Activated T-cell treated with anti-CD3 and anti-CD28 coated beads for 24 hours (primary cell): ENCODE results near the gene CLTA.
"Not testable (repeated sequence)": the region's sequence is repeated elsewhere in the genome, so short reads cannot be mapped to it uniquely, and the experiment has no call there.

Experiments
- DNase-seq: peaks from one replicate; pipeline ENCODE4 v3.0.0-alpha.2; 2020; ENCODE audit warnings: low read depth

Gene CLTA

DNA sequence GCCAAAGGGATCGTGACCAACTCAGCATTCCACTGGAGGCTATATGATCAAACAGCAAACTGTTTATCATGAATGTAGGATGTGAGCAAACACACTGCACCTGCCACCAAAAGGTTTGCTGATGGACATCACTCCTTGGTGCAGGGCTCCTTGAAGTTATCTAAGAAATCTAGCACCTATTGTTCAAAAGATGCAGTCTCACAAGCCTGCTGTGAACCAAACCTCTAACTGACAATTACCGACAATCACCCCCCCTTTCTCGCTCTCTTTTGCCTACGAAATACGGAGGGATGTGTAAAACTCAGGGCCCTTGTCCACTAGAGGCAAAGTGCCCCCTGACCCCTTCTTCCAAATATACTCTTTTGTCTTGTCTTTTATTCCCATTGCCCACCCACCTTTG lies 2.5 kb upstream of the CLTA start:
- DNase-seq, result no peak

DNA sequence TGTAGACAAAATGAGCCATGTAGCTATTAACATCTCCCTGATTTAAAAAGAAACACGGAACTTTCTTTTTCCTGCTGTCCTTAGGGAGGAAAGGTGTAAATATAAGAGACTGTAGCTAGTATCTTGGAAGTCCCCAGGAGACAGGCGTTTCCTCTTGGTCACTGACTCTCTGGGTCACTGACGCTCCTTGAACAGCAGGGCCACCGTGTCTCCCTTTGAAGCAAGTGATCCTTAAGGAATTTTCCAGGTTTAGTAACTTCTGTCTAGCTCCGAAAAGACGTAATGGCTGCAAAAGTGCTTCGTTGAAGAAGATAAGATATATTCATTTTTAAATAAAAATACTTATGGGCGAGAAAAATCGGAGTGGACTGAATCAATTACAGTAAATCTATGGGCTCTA lies 745 bp upstream of the CLTA start:
- no peak for DNase-seq

DNA sequence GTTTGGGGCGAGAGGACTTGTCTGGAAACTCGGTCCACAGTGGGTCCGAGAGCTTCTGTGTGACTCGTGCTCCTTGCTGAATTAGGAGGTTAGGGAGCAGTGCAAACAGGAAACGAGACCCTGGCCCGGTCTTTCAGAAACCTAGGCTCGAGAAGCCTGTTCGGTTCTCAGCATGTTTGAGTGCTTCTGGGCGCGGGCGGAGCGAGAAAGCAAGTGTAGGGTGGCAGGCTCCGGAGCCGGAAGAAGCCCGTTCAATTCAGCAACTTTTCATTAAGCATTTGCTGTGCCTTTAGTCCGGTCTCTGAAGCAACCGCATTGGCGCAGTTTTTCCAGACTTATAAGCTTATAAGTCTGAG lies 547 bp downstream of the CLTA start:
- DNase-seq, result peak; percentile 11

DNA sequence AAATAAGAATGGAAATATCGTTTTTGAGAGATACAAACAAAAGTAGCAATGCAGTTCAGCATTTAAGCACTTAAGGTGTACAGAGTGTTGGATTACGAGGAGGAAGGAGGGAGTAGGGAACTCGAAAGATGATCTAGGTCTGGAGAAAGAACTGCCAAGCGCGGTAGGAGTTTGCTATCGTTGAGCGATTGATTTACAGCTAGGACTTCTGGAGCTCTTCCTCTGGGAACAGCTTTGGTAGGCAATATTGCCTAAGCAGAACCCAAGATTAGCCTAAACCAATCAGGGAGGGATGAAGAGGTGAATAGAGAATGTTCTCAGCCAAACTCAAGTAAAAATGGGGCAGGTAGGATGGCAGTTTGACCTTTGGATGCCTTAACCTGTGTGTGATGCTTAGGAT lies 965 bp downstream of the CLTA start:
- DNase-seq, result no peak

DNA sequence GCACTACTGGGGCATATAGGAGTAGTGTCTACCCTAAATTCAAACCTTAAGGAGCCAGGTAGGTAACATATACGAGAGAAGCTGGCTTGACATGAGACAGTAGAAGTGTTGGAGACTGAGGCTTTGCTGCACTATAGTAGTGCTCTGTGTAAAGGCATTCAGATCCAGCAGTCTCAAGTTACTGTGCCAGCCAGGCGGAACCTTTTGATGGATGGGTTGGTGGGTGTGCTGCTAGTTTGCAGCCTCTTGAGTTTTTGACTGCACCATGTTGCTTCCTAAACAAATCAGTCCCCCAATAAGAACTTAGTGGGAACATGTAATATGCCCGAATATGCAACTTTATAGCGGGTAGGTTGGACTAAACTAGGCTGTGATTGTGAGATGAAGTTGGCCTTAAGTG lies 1.5 kb downstream of the CLTA start:
- no peak for DNase-seq

DNA sequence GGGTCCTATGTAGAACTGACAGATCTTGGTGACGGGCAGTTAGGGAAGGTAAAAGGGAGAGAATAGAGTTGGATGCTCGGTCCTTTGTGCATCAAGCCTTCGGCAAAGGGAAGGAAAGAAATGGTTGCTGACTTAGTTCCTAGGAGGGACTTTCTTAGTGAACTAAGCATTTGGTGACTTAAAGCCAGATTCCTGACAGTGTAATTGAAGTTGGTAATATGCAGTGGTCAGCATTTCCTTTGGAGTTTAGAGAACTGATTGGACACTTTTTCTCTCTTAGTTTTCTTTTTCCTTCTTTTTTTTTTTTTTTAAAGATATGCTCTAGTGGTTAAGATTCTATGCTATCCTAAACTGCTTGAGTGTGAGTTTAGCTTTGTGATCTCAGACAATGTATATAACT lies 2.3 kb downstream of the CLTA start:
- DNase-seq, result no peak

DNA sequence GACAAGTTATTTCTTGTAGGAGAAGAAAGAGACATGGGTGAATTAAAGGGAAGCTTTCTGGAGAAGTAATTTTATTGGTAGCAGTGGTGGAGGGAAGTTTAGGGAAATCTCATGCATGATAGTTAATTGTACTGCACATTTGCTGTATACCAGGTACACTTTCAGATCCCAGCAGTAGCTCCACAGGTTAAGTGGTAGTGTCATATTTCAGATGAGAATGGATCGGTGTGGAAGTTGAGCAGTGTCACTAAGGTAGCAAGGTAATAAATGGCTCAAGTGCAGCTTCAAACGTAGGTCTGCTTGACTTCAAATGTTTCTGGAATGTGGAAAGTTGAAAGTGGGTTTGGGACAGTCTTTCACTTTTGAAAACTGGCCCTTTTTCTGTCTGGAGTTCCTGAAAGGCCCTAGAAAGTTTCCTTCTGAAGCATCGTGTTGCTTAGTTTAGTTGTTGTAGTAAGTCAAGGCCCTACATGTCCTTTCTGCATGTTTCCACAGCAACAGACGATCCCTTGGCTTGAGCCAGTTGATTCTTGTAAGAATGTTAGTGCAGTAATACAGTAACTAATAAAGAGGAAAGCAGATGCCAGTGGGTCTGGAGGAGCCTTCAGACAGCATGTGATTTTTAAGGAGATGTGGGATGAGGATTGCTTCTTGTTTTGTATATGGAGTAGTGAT lies 3.7 kb downstream of the CLTA start:
- DNase-seq, result no peak

DNA sequence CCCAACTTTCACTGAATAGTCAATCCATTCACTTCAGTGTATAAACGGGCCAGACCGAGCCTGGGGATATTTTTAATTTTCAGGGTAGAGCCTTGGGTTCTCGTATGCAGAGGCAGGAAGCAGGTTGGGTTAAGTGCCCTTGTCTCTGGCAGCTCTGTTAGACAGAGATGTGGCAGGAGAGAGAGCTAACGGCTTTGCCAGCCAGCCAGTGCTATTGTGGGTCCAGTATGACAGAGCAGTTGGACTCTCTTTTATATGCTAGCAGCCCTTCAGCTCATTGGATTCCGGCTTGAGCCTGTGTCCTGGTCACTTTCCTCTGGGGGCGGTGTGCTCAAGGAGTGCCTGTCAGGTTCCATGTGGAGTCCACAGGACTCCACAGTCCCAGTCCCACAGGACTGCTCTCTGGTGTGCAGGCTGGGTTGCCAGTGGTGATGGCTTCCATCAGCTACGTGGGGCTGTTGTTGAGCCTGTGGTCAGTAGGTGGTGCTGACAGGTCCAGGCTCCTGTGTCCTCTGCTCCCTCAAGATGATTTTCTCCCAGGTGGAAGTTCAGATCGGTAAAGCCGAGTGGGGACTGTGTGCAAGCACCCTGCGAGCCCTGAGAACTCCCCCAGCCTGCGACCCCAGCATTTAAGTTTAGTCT lies 14.3 kb downstream of the CLTA start:
- DNase-seq, result no peak

DNA sequence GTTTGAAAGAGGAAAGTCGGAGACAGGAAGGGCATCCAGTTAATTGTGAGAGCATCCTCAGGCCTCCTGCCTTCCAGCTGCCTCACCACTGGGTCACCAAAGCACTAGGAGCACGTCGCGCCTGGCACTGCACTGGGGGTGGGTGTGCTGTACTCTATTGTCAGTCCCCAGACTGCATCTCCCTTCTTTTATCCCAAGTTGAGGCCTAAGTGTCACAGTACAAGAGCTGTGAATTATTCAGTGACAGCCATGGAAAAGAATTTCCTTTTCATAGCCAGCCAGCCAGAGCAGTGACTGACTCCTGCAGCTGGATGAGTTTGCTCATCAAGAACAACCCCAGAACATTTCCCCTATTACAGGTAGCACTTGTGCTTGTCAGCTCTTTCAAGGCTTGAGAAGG lies 16.3 kb downstream of the CLTA start:
- no peak for DNase-seq

DNA sequence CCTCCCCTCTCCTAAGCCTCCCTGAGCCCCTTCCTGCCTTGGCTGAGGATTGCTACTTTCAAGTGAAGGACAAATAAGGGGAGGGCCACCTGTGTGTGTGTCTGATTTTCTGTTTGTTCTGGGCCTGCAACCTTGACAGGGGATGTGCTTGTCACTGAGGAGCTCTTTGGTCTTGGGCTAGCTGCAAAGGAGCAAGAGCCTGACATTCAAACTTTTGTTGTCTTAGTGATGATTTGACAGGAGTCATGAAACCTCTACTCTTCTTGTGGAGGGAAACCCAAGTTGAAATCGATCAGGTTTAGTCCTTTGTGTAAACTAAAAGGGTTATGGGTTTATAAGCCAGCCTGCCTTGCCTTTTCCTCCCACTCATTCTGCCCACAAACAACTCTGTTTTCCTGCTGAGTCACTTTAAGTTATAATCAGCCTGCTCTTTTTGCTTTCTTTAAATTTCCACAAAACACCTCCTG lies 16.9 kb downstream of the CLTA start:
- no peak for DNase-seq

DNA sequence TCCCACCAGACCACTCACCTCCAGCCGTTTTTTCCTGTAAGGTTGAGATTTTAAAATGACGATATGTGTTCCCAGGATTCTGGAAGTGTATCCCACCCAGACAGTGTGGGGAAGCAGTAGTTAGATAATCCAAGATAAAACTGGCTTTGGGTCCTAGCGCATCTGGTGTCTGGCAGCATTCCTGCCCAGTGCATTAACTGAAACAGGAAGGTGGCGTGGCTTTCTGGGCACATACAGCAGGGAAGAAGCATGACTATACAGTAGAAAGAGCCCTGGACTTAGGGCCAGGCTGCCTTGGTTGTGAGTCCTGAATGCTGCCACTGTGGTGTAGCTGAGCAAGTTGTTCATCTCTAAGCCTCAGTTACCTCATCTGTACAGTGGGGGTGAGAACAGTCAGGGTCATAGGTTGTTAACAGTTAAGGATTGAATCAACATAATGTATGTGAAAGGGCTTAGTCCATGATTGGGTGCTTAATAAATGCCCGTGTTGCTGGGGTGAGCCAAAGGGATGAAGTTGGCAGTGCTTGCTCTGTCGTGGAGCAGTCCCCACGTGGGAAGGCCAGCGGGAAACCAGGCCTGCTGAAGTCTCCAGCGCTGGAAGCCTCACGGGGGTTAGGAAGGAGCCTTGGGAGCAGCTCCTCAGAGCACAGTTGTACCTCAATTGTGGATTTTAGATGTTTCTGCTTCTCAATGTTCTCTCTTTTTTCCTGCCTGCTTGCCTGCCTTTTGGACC lies 18.0 kb downstream of the CLTA start:
- no peak for DNase-seq

DNA sequence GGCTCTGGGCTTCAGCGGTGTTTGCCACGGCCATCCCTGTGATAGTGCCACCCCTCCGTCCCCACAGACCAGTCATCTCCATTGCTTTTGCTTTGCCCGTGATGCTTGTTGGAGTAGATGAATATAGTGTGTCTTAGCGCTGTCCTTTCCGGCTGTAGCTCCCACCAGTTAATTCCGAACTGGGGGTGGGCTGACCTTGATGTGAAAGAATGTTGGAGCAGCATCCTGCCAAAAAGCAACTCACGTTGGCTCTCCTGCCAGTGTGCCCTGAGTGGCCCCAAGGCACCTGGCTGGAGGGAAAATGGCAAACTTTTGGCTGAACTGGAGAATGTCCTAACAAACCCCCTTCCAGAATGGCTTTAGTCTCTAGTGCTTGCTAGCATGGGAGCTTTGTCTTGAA lies 20.0 kb downstream of the CLTA start:
- no peak for DNase-seq

DNA sequence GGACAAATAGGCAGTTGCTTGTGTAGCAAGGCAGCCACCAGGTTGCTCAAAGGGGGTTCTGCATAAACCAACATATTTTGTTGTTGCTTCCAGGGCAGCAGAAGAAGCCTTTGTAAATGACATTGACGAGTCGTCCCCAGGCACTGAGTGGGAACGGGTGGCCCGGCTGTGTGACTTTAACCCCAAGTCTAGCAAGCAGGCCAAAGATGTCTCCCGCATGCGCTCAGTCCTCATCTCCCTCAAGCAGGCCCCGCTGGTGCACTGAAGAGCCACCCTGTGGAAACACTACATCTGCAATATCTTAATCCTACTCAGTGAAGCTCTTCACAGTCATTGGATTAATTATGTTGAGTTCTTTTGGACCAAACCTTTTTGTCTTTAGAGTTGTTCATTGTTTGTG lies 20.8 kb downstream of the CLTA start:
- DNase-seq, result no peak

DNA sequence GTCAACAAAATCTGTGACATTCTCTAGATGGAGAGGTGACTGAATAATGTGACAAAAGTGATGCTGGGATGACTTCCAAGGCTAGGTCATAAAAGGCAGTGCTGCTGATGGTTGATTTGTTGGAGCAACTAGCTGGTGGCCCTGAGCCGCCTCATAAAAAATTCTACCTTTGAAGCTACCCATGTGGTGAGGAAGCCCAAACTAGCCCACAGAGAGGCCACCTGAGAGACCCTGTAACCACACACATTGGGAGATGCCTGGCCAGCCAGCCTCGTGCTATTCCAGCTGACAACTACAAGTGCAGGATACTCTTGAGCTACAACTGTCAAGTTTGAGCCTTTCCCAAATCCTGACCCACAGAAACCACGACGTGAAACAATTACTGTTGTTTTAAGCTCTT lies 22.7 kb downstream of the CLTA start:
- DNase-seq, result no peak

DNA sequence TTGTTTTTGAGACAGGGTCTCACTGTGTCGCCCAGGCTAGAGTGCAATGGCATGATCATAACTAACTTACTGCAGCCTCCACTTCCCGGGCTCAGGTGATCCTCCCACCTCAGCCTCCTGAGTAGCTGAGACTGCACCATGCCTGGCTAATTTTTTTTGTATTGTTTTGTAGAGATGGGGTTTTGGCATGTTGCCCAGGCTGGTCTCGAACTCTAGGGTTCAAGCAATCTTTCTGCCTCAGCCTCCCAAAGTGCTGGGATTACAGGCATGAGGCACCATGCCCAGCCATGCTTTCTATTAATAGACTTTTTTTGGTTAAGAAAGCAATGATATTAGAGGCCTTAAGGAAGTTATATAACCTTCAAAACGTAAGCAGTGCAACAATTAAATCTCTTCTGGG lies 23.3 kb downstream of the CLTA start:
- DNase-seq, result no peak

DNA sequence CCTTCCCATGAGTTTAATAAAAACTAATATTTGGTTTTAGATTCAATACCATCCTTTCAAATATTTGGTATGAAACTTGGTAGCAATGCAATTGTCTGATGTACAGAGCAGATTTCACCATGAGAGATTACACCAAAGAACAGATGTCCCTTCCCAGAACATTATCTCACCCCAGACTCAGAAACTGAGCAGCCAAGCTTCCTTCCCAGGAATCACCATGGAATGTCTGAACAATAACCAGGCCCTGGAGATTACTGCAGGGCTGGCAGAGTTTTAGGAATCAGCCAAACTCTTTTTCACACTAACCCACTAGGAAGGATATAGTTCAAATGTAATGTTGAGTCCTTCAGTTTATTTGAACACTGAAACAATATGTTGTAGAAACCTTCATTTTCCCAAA lies 23.9 kb downstream of the CLTA start:
- DNase-seq, result no peak

DNA sequence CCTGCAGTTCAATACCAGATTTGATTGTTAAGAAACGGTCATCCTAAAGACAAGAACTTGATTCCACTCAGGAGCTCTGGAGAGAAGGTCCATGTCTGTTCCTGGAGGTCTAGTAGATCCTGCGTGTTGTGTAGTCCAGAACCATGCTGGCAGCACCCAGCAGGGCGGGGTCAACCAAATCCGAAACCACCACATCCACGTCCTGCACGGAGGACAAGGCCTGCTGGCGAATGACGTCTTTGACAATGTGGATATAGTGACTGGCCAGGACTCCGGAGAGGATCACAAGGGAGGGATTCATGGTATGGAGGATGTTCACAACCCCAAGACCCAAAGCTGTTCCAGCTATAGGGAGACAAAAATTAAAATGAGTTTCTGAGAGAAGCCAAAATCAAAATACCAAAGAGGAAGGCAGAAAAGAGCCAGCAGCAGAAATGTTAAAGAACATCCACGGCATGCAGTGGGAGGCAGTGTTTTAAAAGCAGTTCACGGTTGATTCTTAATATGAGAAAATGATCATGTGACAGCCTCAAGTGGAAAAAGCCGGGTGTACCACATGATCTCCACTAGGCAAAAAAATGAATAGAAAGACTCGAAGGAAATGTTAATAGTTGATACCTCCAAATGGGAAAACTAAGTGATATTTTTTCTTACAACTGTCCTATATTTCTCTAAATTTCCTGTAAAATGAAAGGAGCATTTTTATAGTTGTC lies 26.7 kb downstream of the CLTA start:
- no peak for DNase-seq

DNA sequence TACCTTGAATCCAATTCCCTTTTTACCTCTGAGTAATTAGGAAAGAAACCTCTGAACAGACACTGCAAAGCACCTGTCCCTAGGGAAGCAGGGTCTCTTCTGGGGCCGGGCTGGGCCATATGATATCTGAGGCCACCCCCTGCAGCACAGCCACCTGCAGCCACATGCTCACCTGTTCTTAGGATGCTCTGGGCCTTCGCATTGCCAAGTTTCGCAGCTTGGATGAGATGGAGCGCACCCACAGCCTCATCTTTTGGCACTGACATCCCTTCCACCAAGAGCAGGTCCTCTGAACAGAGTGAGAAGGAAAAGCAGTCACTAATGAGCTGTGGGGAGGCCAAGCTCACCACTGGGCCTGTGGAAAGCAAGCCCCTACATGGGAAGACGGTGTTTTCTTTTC lies 27.3 kb downstream of the CLTA start:
- DNase-seq, result no peak

DNA sequence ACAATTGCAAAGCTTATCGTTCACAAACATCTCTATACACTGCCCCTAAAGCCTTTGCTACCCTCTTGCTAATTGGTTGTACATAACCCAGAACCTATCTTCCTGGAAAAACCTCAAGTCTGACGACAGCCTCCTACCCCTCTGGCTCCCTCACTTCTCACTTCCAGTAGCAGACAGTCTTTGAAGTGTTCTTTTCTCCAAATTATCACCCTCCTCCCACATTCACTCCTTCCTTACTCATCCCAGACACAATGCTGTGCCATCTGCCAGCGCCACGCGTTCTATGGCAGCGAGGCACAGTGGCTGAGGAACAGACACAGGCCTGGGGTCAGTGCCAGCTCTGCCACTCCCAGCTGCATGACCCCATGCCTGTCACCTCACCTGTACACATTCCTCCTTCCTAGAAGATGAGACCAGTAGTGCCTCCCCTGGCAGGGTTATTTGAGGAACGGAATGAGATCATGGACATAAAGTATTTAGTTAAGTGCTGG lies 27.7 kb downstream of the CLTA start:
- no peak for DNase-seq

DNA sequence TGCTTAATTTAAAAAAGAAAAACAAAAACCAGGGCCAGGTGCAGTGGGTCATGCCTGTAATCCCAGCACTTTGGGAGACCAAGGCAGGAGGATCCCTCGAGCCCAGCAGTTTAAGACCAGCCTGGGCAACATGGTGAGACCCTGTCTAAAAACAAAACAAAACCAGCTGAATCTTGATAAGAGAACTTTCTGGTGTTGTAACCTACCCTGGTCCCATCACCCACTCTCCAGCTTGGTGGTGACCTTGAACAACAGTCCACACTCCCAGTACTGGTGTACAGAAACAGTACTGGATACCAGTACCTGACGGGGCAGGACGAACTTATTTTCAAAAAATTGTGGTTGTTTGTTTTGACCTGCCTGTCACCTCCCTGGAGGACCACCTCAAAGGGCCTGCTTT lies 30.9 kb downstream of the CLTA start:
- no peak for DNase-seq

DNA sequence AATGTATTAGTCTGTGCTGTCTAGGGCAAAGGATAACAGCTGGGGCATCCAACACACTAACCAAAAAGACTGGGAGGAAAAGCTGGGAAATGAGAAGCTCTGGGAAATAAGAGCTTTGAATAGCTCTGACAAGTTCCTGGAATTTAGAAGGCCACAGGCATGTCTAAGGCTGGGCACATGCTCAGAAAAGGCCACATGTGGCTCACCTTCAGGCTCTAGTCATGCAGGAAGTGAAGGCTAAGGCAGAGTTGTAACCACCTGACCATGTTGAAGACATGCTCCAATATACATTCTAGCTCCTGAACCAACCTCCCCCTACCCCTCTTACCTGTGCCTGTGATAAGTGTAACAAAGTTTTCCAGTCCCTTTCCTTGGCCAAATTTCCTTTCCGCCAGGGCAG lies 31.7 kb downstream of the CLTA start:
- no peak for DNase-seq

DNA sequence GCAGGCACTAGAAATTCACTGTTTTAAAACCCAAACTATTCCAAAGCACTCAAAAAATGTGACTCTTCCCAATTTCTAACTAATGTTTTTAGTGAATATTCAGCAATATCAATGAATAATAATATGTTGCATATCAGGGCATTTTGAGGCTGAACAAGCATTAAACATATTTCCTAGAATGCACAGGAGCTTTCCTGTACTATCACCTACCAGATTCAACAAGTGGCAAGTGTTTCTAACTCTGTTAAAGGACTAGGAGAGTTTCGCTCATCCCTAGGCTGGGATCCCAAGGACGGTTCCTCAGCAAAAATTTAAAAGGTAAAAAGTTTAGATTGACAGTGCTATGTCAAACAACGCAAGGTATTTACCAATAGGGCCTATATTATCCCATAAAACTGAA lies 46.5 kb downstream of the CLTA start:
- no peak for DNase-seq

DNA sequence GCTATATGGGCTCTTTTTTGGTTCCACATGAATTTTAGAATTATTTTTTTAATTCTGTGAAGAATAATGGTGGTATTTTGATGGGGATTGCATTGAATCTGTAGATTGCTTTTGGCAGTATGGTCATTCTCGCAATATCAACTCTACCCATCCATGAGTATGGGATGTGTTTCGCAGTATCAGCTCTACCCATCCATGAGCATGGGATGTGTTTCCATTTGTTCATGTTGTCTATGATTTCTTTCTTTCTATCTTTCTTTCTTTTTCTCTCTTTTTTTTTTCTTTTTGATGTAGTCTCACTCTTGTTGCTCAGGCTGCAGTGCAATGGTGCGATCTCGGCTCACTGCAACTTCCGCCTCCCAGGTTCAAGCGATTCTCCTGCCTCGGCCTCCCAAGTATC lies 48.5 kb downstream of the CLTA start:
- not testable (repeated sequence) for DNase-seq
